SU-DHL-6 (cell line): ENCODE results near the gene HINT2.

ENCODE experiments used
- EZH2phosphoT487 ChIP-seq: fragments of 200-600 bp; sonication (generic), shearing (Covaris generic); conservative IDR thresholded peaks from 2 replicates; pipeline ENCODE4 v1.6.1; 2018; ENCODE audit warnings: mild to moderate bottlenecking, antibody characterized with exemption, low read length, moderate library complexity, mixed read lengths
- TF ChIP-seq, protein P1 (sequence below): fragments of 200-600 bp; sonication (generic); IDR thresholded peaks from one replicate; pipeline ENCODE4 v1.5.1; 2017; ENCODE audit warnings: antibody characterized with exemption, mild to moderate bottlenecking, low read length, moderate library complexity; ENCODE audit not compliant: insufficient read depth, poor library complexity, severe bottlenecking

DNA sequence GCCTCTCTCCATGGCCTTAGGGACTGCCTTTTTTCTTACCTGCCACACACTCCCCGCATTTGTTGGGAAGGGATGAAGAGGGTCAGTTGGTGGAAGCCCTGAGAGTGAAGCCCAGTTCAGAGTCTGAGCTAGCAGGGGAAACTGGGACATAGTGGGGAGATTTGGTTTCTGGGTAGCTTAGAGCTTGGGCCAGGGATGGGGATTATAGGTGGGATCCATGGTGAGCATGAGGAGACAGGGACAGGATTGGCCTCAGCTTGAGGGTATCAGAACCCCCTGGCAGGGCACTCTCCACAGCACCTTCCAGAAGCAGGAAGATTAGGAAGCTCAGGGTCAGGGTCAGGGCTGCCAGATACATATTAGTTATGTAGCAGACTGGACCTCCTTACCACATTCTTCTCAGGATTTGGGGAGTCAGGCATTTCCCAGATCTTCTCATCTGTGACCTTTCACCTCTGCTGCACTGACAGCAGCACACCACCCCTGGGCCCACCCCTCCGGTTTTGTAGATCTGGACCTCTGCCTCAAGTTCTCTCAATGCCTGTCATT is 37.5 kb upstream of the HINT2 start:
- TF ChIP-seq, protein P1, sequence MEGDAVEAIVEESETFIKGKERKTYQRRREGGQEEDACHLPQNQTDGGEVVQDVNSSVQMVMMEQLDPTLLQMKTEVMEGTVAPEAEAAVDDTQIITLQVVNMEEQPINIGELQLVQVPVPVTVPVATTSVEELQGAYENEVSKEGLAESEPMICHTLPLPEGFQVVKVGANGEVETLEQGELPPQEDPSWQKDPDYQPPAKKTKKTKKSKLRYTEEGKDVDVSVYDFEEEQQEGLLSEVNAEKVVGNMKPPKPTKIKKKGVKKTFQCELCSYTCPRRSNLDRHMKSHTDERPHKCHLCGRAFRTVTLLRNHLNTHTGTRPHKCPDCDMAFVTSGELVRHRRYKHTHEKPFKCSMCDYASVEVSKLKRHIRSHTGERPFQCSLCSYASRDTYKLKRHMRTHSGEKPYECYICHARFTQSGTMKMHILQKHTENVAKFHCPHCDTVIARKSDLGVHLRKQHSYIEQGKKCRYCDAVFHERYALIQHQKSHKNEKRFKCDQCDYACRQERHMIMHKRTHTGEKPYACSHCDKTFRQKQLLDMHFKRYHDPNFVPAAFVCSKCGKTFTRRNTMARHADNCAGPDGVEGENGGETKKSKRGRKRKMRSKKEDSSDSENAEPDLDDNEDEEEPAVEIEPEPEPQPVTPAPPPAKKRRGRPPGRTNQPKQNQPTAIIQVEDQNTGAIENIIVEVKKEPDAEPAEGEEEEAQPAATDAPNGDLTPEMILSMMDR = no peak
- no peak for TF ChIP-seq EZH2phosphoT487
